K562 (cell line): ENCODE measurements around the gene DBI. TPM values are rescaled to one million over a fixed set of nuclear protein-coding genes. Genes with fewer than 3 reads are reported as not detected.
"Not testable (repeated sequence)": the region's sequence is repeated elsewhere in the genome, so short reads cannot be mapped to it uniquely, and the experiment has no call there.

Experiments
- ATAC-seq: fragments of 200-7000 bp; cut with Tn5 transposase; 3 replicates; pipeline ENCODE4 v1.9.1; 2020; ENCODE audit warnings: moderate library complexity
- BruUV-seq: library from RNA; stranded (reverse); fragments of 400-500 nt; replicated peaks from 2 replicates; lab custom pipeline; 2021; lab: Mats Ljungman, UMichigan
- CTCF ChIA-PET: fragments of 300-600 bp; formaldehyde crosslinking; extraction: SDS; loops from one replicate; lab custom pipeline; 2021; ENCODE audit warnings: low intra/inter-chr PET ratio; lab: Yijun Ruan, JAX
- POLR2A ChIA-PET: fragments of 300-600, 350-650 bp; sonication (Branson Sonifier 250); formaldehyde crosslinking; extraction: SDS; loops from one replicate; lab custom pipeline; 2021; ENCODE audit warnings: antibody characterized with exemption, inconsistent platforms; lab: Yijun Ruan, JAX
- DNase-seq, 4 experiments: peaks; one replicate each; pipeline versions ENCODE4 v3.0.0 to v3.0.0-alpha.2; 2011 to 2018; ENCODE audit warnings: low spot score in 3 of 4, mixed read lengths in 3 of 4; ENCODE audit errors: extremely low read depth in 1 of 4
- FAIRE-seq: peaks from 2 replicates; lab custom pipeline; 2011; peaks lifted over from hg19 to GRCh38; lab: Jason Lieb, UNC
- H2AFZ ChIP-seq: 2 replicates; pipeline ENCODE4 v1.6.0; 2011; ENCODE audit warnings: low read depth, low read length, control low read depth, inconsistent platforms
- H3K27ac ChIP-seq: fragments of 200-600 bp; 3 replicates; pipeline ENCODE4 v1.8.0; 2011; ENCODE audit warnings: low read depth, mild to moderate bottlenecking, control low read depth, inconsistent platforms, low read length, moderate library complexity, mixed read lengths; ENCODE audit errors: extremely low read depth
- H3K27me3 ChIP-seq, 2 experiments: fragments of 300-600 bp in 1 of 2; 2 replicates in 1 of 2; 3 replicates in 1 of 2; pipeline versions ENCODE4 v1.6.0 to v1.8.0; 2011; ENCODE audit warnings: inconsistent platforms in 2 of 2, low read length in 2 of 2, mild to moderate bottlenecking in 1 of 2, mixed read lengths in 1 of 2, moderate library complexity in 1 of 2; ENCODE audit not compliant: control insufficient read depth in 2 of 2, insufficient read depth in 2 of 2
- H3K36me3 ChIP-seq: fragments of 300-600 bp; 3 replicates; pipeline ENCODE4 v1.8.0; 2011; ENCODE audit warnings: mild to moderate bottlenecking, low read length, inconsistent platforms; ENCODE audit not compliant: control insufficient read depth, insufficient read depth
- H3K4me1 ChIP-seq, 2 experiments: fragments of 200-600 bp in 1 of 2; replicated peaks in 1 of 2; 2 replicates in 1 of 2; 3 replicates in 1 of 2; pipeline versions ENCODE4 v1.5.1 to v1.8.0; 2011; ENCODE audit warnings: inconsistent platforms in 2 of 2, low read length in 2 of 2, mild to moderate bottlenecking in 1 of 2, mixed read lengths in 1 of 2, moderate library complexity in 1 of 2; ENCODE audit not compliant: control insufficient read depth in 2 of 2, insufficient read depth in 2 of 2
- H3K4me2 ChIP-seq: 2 replicates; pipeline ENCODE4 v1.6.1; 2011; ENCODE audit warnings: low read length, control low read depth, inconsistent platforms, mixed read lengths; ENCODE audit not compliant: insufficient read depth
- H3K4me3 ChIP-seq: fragments of 200-600 bp; sonication (generic), shearing (Covaris generic); 2 replicates; pipeline ENCODE4 v1.5.1; 2016; ENCODE audit warnings: control low read depth, inconsistent platforms
- H3K79me2 ChIP-seq: fragments of 200-600 bp; 3 replicates; pipeline ENCODE4 v1.8.0; 2011; ENCODE audit warnings: low read length, inconsistent platforms; ENCODE audit not compliant: control insufficient read depth, insufficient read depth
- H3K9ac ChIP-seq, 2 experiments: 2 replicates each; pipeline versions ENCODE4 v1.6.0 to v1.6.1; 2011; ENCODE audit warnings: low read depth in 2 of 2, low read length in 2 of 2, control low read depth in 1 of 2, inconsistent platforms in 1 of 2, mild to moderate bottlenecking in 1 of 2, mixed read lengths in 1 of 2; ENCODE audit not compliant: insufficient read depth in 1 of 2
- H3K9me1 ChIP-seq: one replicate; pipeline ENCODE4 v1.6.0; 2011; ENCODE audit warnings: inconsistent platforms, mild to moderate bottlenecking, low read length, moderate library complexity; ENCODE audit not compliant: control insufficient read depth, insufficient read depth
- H3K9me3 ChIP-seq: replicated peaks from 2 replicates; pipeline ENCODE4 v1.5.1; 2011; ENCODE audit warnings: low read depth, low read length, inconsistent platforms; ENCODE audit not compliant: control insufficient read depth, insufficient read depth
- H4K20me1 ChIP-seq: replicated peaks from 2 replicates; pipeline ENCODE4 v1.6.1; 2011; ENCODE audit warnings: low read length, inconsistent platforms, mixed read lengths; ENCODE audit not compliant: control insufficient read depth, insufficient read depth
- HDAC6 ChIP-seq: IDR thresholded peaks from 2 replicates; pipeline ENCODE4 v1.6.1; 2012; ENCODE audit warnings: low read depth, mild to moderate bottlenecking, control low read depth, inconsistent platforms, low read length, moderate library complexity
- ZNF316 ChIP-seq: fragments of 450-650 bp; IDR thresholded peaks from 2 replicates; pipeline ENCODE4 v1.6.1; 2016
- ZNF766 ChIP-seq: fragments of 200-800 bp; sonication (Bioruptor generic); conservative IDR thresholded peaks from 2 replicates; pipeline ENCODE4 v1.6.1; 2016; ENCODE audit warnings: missing genetic modification characterization, missing compliant biosample characterization
- WGBS: fragments of 100-300 bp; shearing (Covaris generic); methylation state at CpG from one replicate; pipeline ENCODE4 v1.1.6; 2016; ENCODE audit warnings: low coverage, mixed read lengths; ENCODE audit not compliant: insufficient coverage; ENCODE audit errors: missing lambda C conversion rate; 5-methylcytosine and 5-hydroxymethylcytosine counted together
- in situ Hi-C: fragments of 300-500 bp; cut with MboI; formaldehyde crosslinking; loops from 4 replicates; pipeline ENCODE4 v1.15.0; 2018; ENCODE audit warnings: inconsistent platforms, mixed read lengths
- intact Hi-C: fragments of 100-400 bp; cut with micrococcal nuclease; formaldehyde crosslinking; loops from 2 replicates; pipeline ENCODE4 v1.14.2; 2022
- polyA plus RNA-seq, 8 experiments: library from polyadenylated mRNA; depleted of rRNA in 4 of 8; stranded (reverse) in 5 of 8; unstranded in 3 of 8; fragments of >200 nt; fragmentation: Nextera tagmentation in 2 of 8; fragmentation: Illumina TruSeq in 1 of 8; extraction: Ambion mirVana in 2 of 8; extraction: Trizol in 1 of 8; gene quantifications; 2 replicates each; pipeline versions ENCODE4 v1.2.1 to v1.2.3, GENCODE V29; 2011 to 2014; ENCODE audit warnings: inconsistent platforms in 1 of 8, missing spikeins in 1 of 8
- total RNA-seq, 7 experiments: library from RNA; depleted of rRNA in 6 of 7; stranded (reverse); fragments of >200 nt in 6 of 7; fragmentation: Illumina TruSeq in 2 of 7; extraction: Trizol in 2 of 7; gene quantifications; 2 replicates each; pipeline versions ENCODE4 v1.2.1 to v1.2.3, GENCODE V29; 2011 to 2021; ENCODE audit warnings: low replicate concordance in 1 of 7
- TF ChIP-seq, protein P1 (sequence below): sonication (generic); formaldehyde crosslinking; IDR thresholded peaks from 2 replicates; pipeline ENCODE4 v1.5.0; 2020; ENCODE audit warnings: missing genetic modification reagents

Gene DBI
- total and polyA plus RNA-seq, 9 of the 15 experiments (the other 6 are each of a cell fraction or from before 2014, with no cell fraction given) = 55.8 to 443 (median 194) TPM

DNA sequence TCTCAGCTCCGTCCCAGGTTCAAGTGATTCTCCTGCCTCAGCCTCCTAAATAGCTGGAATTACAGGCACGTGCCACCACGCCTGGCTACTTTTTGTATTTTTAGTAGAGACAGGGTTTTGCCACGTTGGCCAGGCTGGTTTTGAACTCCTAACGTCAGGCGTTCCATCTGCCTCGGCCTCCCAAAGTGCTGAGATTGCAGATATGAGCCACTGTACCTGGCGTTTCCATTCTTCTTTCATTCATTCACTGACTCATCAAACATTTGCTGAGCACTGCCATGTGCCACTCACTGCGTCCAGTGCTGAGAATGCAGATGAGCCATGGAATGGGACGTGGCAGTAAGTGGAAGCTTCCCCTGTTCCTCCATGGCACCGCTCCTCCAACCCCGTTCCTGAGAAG is 36.8 kb downstream of the DBI start:
- POLR2A ChIA-PET = interaction anchor here (1.1 to 1.4 kb wide), 2 partner anchors 9 to 14 kb away, joined by 3 read pairs; no protein-coding TSS in a partner anchor
- in situ Hi-C loops = loop anchor here (10.0 kb wide), 1 partner anchor 261 kb away; no protein-coding TSS in a partner anchor
- H3K27me3 ChIP-seq = peaks cover 8 to 45% of the 10 kb centered on the region in 2 experiments
- not testable (repeated sequence) for H3K27ac ChIP-seq, H3K36me3 ChIP-seq, H3K4me1 ChIP-seq, FAIRE-seq, BruUV-seq, ATAC-seq, H4K20me1 ChIP-seq, H3K4me3 ChIP-seq, H3K9ac ChIP-seq, H3K9me1 ChIP-seq, H3K9me3 ChIP-seq, H3K79me2 ChIP-seq, DNase-seq, H3K4me2 ChIP-seq
- 1% methylated on average over 12 of the region's 12 CpGs for WGBS
- intact Hi-C loops = loop anchor here (5.0 kb wide), 1 partner anchor 91 kb away; no protein-coding TSS in a partner anchor
- TF ChIP-seq ZNF316 = peak; percentile 23; the same call in 1 of the 2 replicates
- TF ChIP-seq, all 486 proteins: peak for 1; not testable (repeated sequence) for 485
- H2AFZ ChIP-seq, CTCF ChIA-PET: not testable (repeated sequence)

DNA sequence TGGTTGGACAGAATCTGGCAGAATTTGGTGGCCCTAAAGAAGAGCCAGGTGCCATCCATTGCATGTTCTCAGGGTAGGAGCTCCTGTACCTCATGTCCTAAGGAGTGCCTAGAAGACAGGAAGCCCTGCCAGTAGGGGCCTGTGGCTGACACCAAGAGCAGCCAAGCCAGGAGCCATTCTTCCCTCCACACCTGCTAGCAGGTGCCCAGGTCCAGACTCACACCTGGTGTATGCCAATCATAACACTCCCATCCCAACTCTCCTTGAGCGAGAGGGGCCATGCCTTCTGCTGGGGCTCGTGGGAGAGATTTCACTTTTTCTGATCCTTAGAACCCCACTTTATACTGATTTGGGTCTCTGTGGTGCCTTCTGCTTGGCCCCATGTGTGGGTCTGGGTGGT is 38.4 kb downstream of the DBI start:
- BruUV-seq = no TSS peak
- H3K36me3 ChIP-seq = no peaks in the 10 kb centered on the region
- POLR2A ChIA-PET = interaction anchor here (1.4 kb wide), 1 partner anchor 16 kb away, joined by 3 read pairs; no protein-coding TSS in a partner anchor
- DNase-seq = no peak
- H3K4me3 ChIP-seq = no peak overlapping the region
- 0% methylated on average over 2 of the region's 2 CpGs for WGBS
- intact Hi-C loops (no loop called here), in situ Hi-C loops (loop anchor here (10.0 kb wide), 1 partner anchor 260 kb away; no protein-coding TSS in a partner anchor)
- H3K4me2 ChIP-seq = no peak overlapping the region
- no peak for ATAC-seq
- CTCF ChIA-PET = interaction anchor here (5.6 kb wide), 1 partner anchor 71 kb away, joined by 56 read pairs; no protein-coding TSS in a partner anchor
- H3K27me3 ChIP-seq = peaks cover 4 to 33% of the 10 kb centered on the region in 2 experiments; a peak in 4 of 5 replicates
- no peaks in the 10 kb centered on the region for H3K9me3 ChIP-seq
- FAIRE-seq = no peak
- H3K79me2 ChIP-seq = no peaks in the 10 kb centered on the region
- TF ChIP-seq, protein P1, sequence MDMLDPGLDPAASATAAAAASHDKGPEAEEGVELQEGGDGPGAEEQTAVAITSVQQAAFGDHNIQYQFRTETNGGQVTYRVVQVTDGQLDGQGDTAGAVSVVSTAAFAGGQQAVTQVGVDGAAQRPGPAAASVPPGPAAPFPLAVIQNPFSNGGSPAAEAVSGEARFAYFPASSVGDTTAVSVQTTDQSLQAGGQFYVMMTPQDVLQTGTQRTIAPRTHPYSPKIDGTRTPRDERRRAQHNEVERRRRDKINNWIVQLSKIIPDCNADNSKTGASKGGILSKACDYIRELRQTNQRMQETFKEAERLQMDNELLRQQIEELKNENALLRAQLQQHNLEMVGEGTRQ (CRISPR knock-in tag) = no peak
- TF ChIP-seq ZNF766 (no peak), HDAC6 (no peak)
- H3K27ac ChIP-seq = no peak overlapping the region
- H3K9me1 ChIP-seq = no peaks in the 10 kb centered on the region
- H4K20me1 ChIP-seq = no peaks in the 10 kb centered on the region
- no peaks in the 10 kb centered on the region; a peak in 1 of 5 replicates for H3K4me1 ChIP-seq
- H3K9ac ChIP-seq = no peak overlapping the region
- H2AFZ ChIP-seq = no peak overlapping the region
